ENCODE results near the gene TBX21. TPM values are rescaled to one million over a fixed set of nuclear protein-coding genes. Genes with fewer than 3 reads are reported as not detected.
A peak's percentile ranks its signal among the peaks of the same experiment; 100 is the strongest.

Gene TBX21
- total RNA-seq, 1 experiment from 2014 or later, result 0.20 TPM

GRCh38 chr17:47695429-47696376 lies 37.3 kb upstream of the TBX21 start:
- Histone ChIP-seq H2AFZ (ENCODE audit: low read depth, low read length, poor library complexity, severe bottlenecking) (no peak overlapping the region), H3K27me3 (ENCODE audit: insufficient read depth, low read length) (no peaks in the 10 kb centered on the region), H3K4me2 (ENCODE audit: low read length) (peak overlapping the region; percentile 91), H3K9me3 (ENCODE audit: control insufficient read depth in 1 of 2, insufficient read depth in 1 of 2, low read depth in 1 of 2, low read length in 2 of 2) (no peaks in the 10 kb centered on the region), H4K20me1 (ENCODE audit: insufficient read depth) (no peaks in the 10 kb centered on the region), H3K4me3 (replicated peaks in 1 of 2; ENCODE audit: low read depth in 1 of 2, low read length in 2 of 2) (peak overlapping the region in 1 of 2 experiments; percentile 74; a peak in 1 of 4 replicates), H3K9ac (ENCODE audit: low read length) (peak overlapping the region; percentile 70; the same call in 1 of the 2 replicates), H3K36me3 (ENCODE audit: control insufficient read depth in 1 of 2, insufficient read depth in 2 of 2, low read length in 2 of 2) (no peaks in the 10 kb centered on the region), H3K4me1 (ENCODE audit: control insufficient read depth in 1 of 2, insufficient read depth in 2 of 2, low read length in 2 of 2) (peaks cover 20 to 34% of the 10 kb centered on the region in 2 experiments), H3K9me2 (ENCODE audit: insufficient read depth) (no peaks in the 10 kb centered on the region), H3K79me2 (ENCODE audit: insufficient read depth, low read length) (no peaks in the 10 kb centered on the region), H3K27ac (ENCODE audit: low read depth, low read length) (peak overlapping the region; percentile 23; the same call in 1 of the 2 replicates)
- intact Hi-C loops (cut with micrococcal nuclease), result no loop called here
- RAD21 ChIA-PET (ENCODE audit: low non-redundant PET in 1 of 2, low total read pairs in 2 of 2, uncharacterized antibody in 2 of 2, unreplicated experiment in 2 of 2), result no interaction called here
- ATAC-seq (no peak), DNase-seq (ENCODE audit: low read depth, low spot score) (no peak)
- TF ChIP-seq MAX (IDR thresholded peaks at IDR 0.05) (no peak), SRF (IDR thresholded peaks at IDR 0.05; ENCODE audit: low read depth) (no peak)
- BruUV-seq (replicated peaks), result no TSS peak
- POLR2A ChIA-PET, result no interaction called here
- CTCF ChIA-PET, result no interaction called here

- H3K9me3 ChIP-seq (ENCODE audit: control insufficient read depth in 1 of 2, insufficient read depth in 1 of 2, low read depth in 1 of 2, low read length in 2 of 2), result no peaks in the 10 kb centered on the region
- BruUV-seq (replicated peaks), result no TSS peak
- intact Hi-C loops (cut with micrococcal nuclease), result no loop called here
- H3K4me2 ChIP-seq (ENCODE audit: low read length), result no peak overlapping the region
- H3K27me3 ChIP-seq (ENCODE audit: insufficient read depth, low read length), result no peaks in the 10 kb centered on the region
- no peaks in the 10 kb centered on the region for H3K79me2 ChIP-seq (ENCODE audit: insufficient read depth, low read length)
- H3K9ac ChIP-seq (ENCODE audit: low read length), result no peak overlapping the region
- RAD21 ChIA-PET (ENCODE audit: low non-redundant PET in 1 of 2, low total read pairs in 2 of 2, uncharacterized antibody in 2 of 2, unreplicated experiment in 2 of 2), result interaction anchor here in 1 of 2 experiments (0.7 kb wide), 1 partner anchor 142 kb away, joined by 4 read pairs; no protein-coding TSS in a partner anchor
- CTCF ChIA-PET, result interaction anchor here (1.2 to 1.7 kb wide), 7 partner anchors 9 to 321 kb away, joined by 3 to 13 read pairs (median 6); no protein-coding TSS in a partner anchor
- H2AFZ ChIP-seq (ENCODE audit: low read depth, low read length, poor library complexity, severe bottlenecking), result no peak overlapping the region
- peaks cover 18 to 28% of the 10 kb centered on the region in 2 experiments for H3K4me1 ChIP-seq (ENCODE audit: control insufficient read depth in 1 of 2, insufficient read depth in 2 of 2, low read length in 2 of 2)
- no peak for DNase-seq (ENCODE audit: low read depth, low spot score)
- H4K20me1 ChIP-seq (ENCODE audit: insufficient read depth), result no peaks in the 10 kb centered on the region
- no peak overlapping the region for H3K27ac ChIP-seq (ENCODE audit: low read depth, low read length)
- no peak overlapping the region for H3K4me3 ChIP-seq (replicated peaks in 1 of 2; ENCODE audit: low read depth in 1 of 2, low read length in 2 of 2)
- no peak for ATAC-seq
- H3K9me2 ChIP-seq (ENCODE audit: insufficient read depth), result no peaks in the 10 kb centered on the region
- H3K36me3 ChIP-seq (ENCODE audit: control insufficient read depth in 1 of 2, insufficient read depth in 2 of 2, low read length in 2 of 2), result no peaks in the 10 kb centered on the region
- POLR2A ChIA-PET, result no interaction called here
- TF ChIP-seq FOSL1 (IDR thresholded peaks at IDR 0.05; ENCODE audit: low read depth) (no peak), POLR2A (IDR thresholded peaks at IDR 0.05; ENCODE audit: borderline replicate concordance, extremely low read depth, insufficient read depth, insufficient read length) (no peak), CTCF (IDR thresholded peaks at IDR 0.05 in 2 of 3, conservative IDR thresholded peaks at IDR 0.05 in 1 of 3; ENCODE audit: borderline replicate concordance in 1 of 3, insufficient read depth in 1 of 3, low read depth in 2 of 3, low read length in 2 of 3) (no peak), EZH2phosphoT487 (IDR thresholded peaks at IDR 0.05; ENCODE audit: borderline replicate concordance) (no peak), ATF3 (IDR thresholded peaks at IDR 0.05) (no peak), ZBTB33 (IDR thresholded peaks at IDR 0.05; ENCODE audit: extremely low read depth, insufficient replicate concordance, low read length) (no peak), JUND (IDR thresholded peaks at IDR 0.05) (no peak), EGR1 (IDR thresholded peaks at IDR 0.05; ENCODE audit: low read depth) (no peak), YY1 (IDR thresholded peaks at IDR 0.05; ENCODE audit: extremely low read depth, insufficient replicate concordance, low read depth, low read length) (no peak), EZH2 (IDR thresholded peaks at IDR 0.05) (no peak)
Observed at GRCh38 chr17:47696717-47697642, 36.1 kb upstream of the TBX21 start.
